ENCODE results near the gene BATF2. TPM values are rescaled to one million over a fixed set of nuclear protein-coding genes. Genes with fewer than 3 reads are reported as not detected.
"Not testable (repeated sequence)": the region's sequence is repeated elsewhere in the genome, so short reads cannot be mapped to it uniquely, and the experiment has no call there.

BATF2 gene
- total RNA-seq, 1 experiment from 2014 or later = 0.51 TPM

DNA sequence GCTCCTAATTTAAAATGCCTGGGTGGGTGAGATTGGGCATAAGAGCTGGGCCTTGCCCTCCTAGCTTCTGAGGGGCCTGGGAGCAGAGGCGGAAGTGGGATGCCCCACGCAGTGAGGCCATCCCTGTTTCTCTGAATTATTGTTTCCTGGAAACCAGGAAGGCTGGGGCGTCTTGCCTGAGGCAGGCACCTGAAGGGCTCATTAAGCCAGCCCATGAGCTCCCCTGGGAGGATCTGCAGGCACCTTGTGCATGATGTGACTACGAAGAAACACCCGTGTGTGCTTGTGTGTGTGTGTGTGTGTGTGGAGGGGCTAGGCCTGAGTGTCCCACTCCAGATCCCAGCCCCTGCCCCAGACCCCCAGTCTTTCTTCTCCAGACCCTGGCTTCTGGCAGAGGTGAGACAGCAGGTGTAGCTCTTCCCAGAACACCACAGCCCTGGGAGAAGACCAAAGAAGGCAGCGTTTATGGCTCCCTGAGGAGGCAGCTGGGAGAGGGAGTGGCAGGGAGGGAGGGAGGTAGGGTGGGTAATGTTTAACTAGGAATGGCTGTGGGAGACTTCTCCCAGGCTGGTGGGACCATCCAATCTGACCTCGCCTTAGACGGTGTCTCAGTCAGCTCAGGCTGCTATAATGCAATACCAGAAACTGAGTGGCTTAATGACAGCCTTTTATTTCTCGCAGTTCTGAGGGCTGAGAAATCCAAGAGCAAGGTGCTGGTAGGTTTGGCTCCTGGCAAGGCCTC, 2.1 kb upstream of the BATF2 start:
- no peak overlapping the region for H3K27ac ChIP-seq
- no peak overlapping the region for H3K4me3 ChIP-seq
- no peak for DNase-seq
- H3K9me3 ChIP-seq (replicated peaks) = no peaks in the 10 kb centered on the region
- H3K4me1 ChIP-seq = peaks cover 13% of the 10 kb centered on the region; the same call in 1 of the 2 replicates
- 0 out of 2 replicates have a peak, but pooled peaks cover 3% of the 10 kb centered on the region for H3K27me3 ChIP-seq
- H3K36me3 ChIP-seq = no peaks in the 10 kb centered on the region

DNA sequence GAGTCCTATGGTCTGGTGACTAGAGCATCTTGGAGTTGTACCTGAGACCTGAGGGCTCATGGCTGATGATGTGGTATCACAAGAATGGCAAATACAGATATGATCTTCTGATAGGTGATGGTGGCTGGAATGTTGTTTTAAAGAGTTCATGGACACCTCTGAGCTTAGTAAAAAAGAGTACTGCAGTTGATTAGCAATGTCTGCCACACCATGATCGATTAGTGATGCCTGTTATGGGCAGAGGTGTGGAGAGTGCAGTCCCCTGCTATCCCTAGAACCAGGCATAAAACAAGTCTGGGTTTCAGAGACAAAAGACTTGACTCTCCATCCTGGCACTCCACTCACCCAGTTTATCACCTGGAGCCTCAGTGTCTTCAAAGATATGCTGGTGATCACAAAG, 1.4 kb upstream of the BATF2 start:
- 0 out of 2 replicates have a peak, but pooled peaks cover 2% of the 10 kb centered on the region for H3K27me3 ChIP-seq
- peak in 1 of 2 experiments; percentile 33 for DNase-seq
- H3K36me3 ChIP-seq = no peaks in the 10 kb centered on the region
- no peaks in the 10 kb centered on the region for H3K9me3 ChIP-seq (replicated peaks)
- H3K4me3 ChIP-seq = no peak overlapping the region
- H3K4me1 ChIP-seq = peaks cover 13% of the 10 kb centered on the region; the same call in 1 of the 2 replicates
- no peak overlapping the region for H3K27ac ChIP-seq

- Histone ChIP-seq H3K36me3 (no peaks in the 10 kb centered on the region), H3K27me3 (no peaks in the 10 kb centered on the region), H3K27ac (no peak overlapping the region), H3K9me3 (replicated peaks) (no peaks in the 10 kb centered on the region), H3K4me3 (peak overlapping the region; percentile 28; the same call in 1 of the 2 replicates), H3K4me1 (peaks cover 13% of the 10 kb centered on the region; the same call in 1 of the 2 replicates)
- no peak for DNase-seq
These were observed 453 bp downstream of the BATF2 start for GRCh38 chr11:64996327-64996709.

DNA sequence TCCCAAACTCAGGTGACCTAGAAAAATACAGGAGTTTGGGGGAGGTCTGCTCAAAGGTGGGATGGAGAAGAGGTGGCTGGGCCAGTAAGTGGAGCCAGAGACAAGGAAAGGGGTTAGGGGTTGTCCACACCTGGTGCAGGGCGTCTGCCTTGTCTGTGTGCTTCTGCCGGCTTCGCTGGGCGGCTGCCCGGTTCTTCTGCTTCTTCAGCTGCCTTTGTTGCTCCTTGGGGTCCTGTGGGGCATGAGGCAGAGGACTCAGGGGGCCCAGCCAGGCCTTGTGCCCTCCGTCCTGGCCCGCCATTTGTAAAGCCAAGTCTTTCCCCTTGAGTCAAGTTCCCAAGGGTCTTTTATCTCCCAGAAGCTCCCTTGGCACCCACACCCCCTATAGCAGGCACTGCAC, 2.5 kb downstream of the BATF2 start:
- no peak for DNase-seq
- no peak overlapping the region for H3K4me3 ChIP-seq
- no peaks in the 10 kb centered on the region for H3K27me3 ChIP-seq
- no peaks in the 10 kb centered on the region for H3K9me3 ChIP-seq (replicated peaks)
- H3K27ac ChIP-seq = no peak overlapping the region
- peaks cover 25% of the 10 kb centered on the region for H3K4me1 ChIP-seq
- H3K36me3 ChIP-seq = no peaks in the 10 kb centered on the region

- peaks cover 12% of the 10 kb centered on the region for H3K4me1 ChIP-seq
- H3K36me3 ChIP-seq = no peaks in the 10 kb centered on the region
- no peak overlapping the region for H3K4me3 ChIP-seq
- peak; percentile 32 to 50 for DNase-seq
- no peaks in the 10 kb centered on the region for H3K9me3 ChIP-seq (replicated peaks)
- no peaks in the 10 kb centered on the region for H3K27me3 ChIP-seq
- no peak overlapping the region for H3K27ac ChIP-seq
These were observed 6.4 kb downstream of the BATF2 start for GRCh38 chr11:64990222-64990923.

DNA sequence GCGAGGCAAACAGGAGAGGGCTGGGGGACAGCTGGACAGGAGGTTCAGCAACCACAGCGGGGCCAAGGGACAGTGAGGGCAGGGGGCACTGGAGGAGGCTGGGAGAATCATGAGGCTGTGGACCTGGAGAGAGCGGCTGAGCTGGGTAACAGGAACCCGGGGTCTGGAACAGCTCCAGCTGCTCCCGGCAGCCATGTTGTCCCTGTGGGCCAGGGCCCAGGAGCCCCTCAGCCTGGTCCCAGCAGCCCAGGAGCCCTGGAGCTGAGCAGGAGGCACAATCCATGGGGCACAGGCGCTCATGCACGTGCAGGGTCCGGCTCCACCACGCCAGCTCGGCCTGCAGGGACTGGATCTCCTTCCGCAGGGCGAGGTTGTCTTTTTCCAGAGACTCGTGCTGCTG, 7.4 kb downstream of the BATF2 start:
- Histone ChIP-seq H3K9me3 (replicated peaks) (no peaks in the 10 kb centered on the region), H3K27me3 (no peaks in the 10 kb centered on the region), H3K27ac (no peak overlapping the region), H3K4me3 (no peak overlapping the region), H3K4me1 (peaks cover 12% of the 10 kb centered on the region), H3K36me3 (no peaks in the 10 kb centered on the region)
- peak; percentile 9 to 21 for DNase-seq

- no peak overlapping the region for H3K27ac ChIP-seq
- no peaks in the 10 kb centered on the region for H3K9me3 ChIP-seq (replicated peaks)
- DNase-seq = no peak
- peaks cover 12% of the 10 kb centered on the region for H3K4me1 ChIP-seq
- no peaks in the 10 kb centered on the region for H3K27me3 ChIP-seq
- H3K36me3 ChIP-seq = no peaks in the 10 kb centered on the region
- no peak overlapping the region for H3K4me3 ChIP-seq
These were observed 8.5 kb downstream of the BATF2 start for GRCh38 chr11:64987998-64988854.

DNA sequence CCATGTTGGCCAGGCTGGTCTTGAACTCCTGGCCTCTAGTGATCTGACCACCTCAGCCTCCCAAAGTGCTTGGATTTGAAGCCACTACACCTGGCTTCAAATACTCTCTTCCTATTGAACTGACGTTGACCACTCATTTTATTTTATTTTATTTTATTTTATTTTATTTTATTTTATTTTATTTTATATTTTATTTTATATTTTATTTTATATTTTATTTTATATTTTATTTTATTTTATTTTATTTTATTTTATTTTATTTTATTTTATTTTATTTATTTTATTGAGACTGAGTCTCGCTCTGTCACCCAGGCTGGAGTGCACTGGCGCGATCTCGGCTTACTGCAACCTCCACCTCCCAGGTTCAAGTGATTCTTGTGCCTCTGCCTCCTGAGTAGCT, 13.4 kb downstream of the BATF2 start:
- not testable (repeated sequence) for H3K27me3 ChIP-seq; H3K36me3 ChIP-seq; H3K9me3 ChIP-seq (replicated peaks); H3K4me1 ChIP-seq; H3K4me3 ChIP-seq; H3K27ac ChIP-seq; DNase-seq

DNA sequence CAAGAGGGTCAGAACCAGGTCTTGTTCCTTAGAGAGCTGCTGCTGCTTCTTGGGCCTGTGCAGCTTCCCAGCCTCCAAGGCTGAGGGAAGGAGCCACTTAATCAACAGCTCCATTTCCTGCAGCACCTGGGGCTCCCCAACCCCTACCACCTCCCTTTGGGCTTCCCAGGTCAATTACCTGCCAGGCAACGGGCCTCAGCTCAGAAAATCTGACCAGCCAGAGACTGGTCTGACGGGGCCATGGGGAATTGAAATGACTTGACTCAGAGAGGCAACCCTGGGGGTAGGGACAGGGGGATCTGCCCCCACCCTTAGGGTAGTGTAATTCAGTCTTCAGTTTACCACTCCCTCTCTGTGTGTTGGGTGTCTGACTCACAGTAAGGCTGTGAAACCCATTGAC, 20.1 kb downstream of the BATF2 start:
- Histone ChIP-seq H3K9me3 (replicated peaks) (no peaks in the 10 kb centered on the region), H3K4me3 (no peak overlapping the region), H3K36me3 (no peaks in the 10 kb centered on the region), H3K4me1 (no peaks in the 10 kb centered on the region), H3K27me3 (no peaks in the 10 kb centered on the region), H3K27ac (no peak overlapping the region)
- DNase-seq = no peak

GRCh38 chr11:64974124-64974523, 22.6 kb downstream of the BATF2 start:
- Histone ChIP-seq H3K27ac (no peak overlapping the region), H3K4me3 (no peak overlapping the region), H3K9me3 (replicated peaks) (no peaks in the 10 kb centered on the region), H3K4me1 (no peaks in the 10 kb centered on the region), H3K27me3 (no peaks in the 10 kb centered on the region), H3K36me3 (no peaks in the 10 kb centered on the region)
- no peak for DNase-seq

- DNase-seq = no peak
- Histone ChIP-seq H3K9me3 (replicated peaks) (no peaks in the 10 kb centered on the region), H3K27me3 (no peaks in the 10 kb centered on the region), H3K36me3 (no peaks in the 10 kb centered on the region), H3K4me3 (no peak within 1 kb of the TSS), H3K27ac (no peak within 1 kb of the TSS), H3K4me1 (no peaks in the 10 kb centered on the region)
These were observed 25.1 kb downstream of the BATF2 start, which contains the start of gene MAJIN for GRCh38 chr11:64971421-64972233. TSS of gene MAJIN (minus strand) at chr11:64972108. CDS start at chr11:64959405, 12,703 bp downstream.

DNA sequence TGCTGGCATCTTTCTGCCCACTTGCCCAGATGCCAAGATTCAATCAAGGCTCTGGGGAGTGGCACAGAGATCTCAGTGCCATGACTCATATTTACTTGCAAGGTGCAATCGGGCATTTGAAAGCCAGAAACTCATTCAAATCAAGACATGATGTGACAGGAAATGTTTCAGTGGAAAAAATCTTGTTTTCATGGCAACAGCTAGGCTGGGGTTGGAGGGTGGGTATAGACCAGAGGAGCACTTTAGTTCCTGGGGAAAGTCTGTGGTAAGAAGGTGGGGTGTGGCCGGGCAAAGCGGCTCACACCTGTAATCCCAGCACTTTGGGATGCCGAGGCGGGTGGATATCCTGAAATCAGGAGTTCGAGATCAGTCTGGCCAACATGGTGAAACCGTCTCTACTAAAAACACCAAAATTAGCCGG, 26.0 kb downstream of the BATF2 start:
- H3K4me3 ChIP-seq = no peak overlapping the region
- H3K27me3 ChIP-seq = no peaks in the 10 kb centered on the region
- H3K36me3 ChIP-seq = no peaks in the 10 kb centered on the region
- DNase-seq = no peak
- H3K9me3 ChIP-seq (replicated peaks) = no peaks in the 10 kb centered on the region
- no peak overlapping the region for H3K27ac ChIP-seq
- no peaks in the 10 kb centered on the region for H3K4me1 ChIP-seq

- Histone ChIP-seq H3K4me1 (no peaks in the 10 kb centered on the region), H3K27ac (no peak overlapping the region), H3K36me3 (no peaks in the 10 kb centered on the region), H3K27me3 (no peaks in the 10 kb centered on the region; the same call in 1 of the 2 replicates), H3K9me3 (replicated peaks) (no peaks in the 10 kb centered on the region), H3K4me3 (no peak overlapping the region)
- DNase-seq = no peak
These were observed 27.6 kb downstream of the BATF2 start for GRCh38 chr11:64969209-64969608.

GRCh38 chr11:64967375-64967774, 29.4 kb downstream of the BATF2 start:
- no peaks in the 10 kb centered on the region for H3K9me3 ChIP-seq (replicated peaks)
- no peak overlapping the region for H3K4me3 ChIP-seq
- no peak for DNase-seq
- no peaks in the 10 kb centered on the region; the same call in 1 of the 2 replicates for H3K27me3 ChIP-seq
- H3K4me1 ChIP-seq = no peaks in the 10 kb centered on the region
- H3K36me3 ChIP-seq = no peaks in the 10 kb centered on the region
- H3K27ac ChIP-seq = no peak overlapping the region
